ENCODE results near the gene BFAR. TPM values are rescaled to one million over a fixed set of nuclear protein-coding genes. Genes with fewer than 3 reads are reported as not detected.

Gene BFAR
- total and polyA plus RNA-seq, 2 donors (not counting 1 experiment from before 2014, with no cell fraction given) = 30.7 to 72.9 TPM

DNA sequence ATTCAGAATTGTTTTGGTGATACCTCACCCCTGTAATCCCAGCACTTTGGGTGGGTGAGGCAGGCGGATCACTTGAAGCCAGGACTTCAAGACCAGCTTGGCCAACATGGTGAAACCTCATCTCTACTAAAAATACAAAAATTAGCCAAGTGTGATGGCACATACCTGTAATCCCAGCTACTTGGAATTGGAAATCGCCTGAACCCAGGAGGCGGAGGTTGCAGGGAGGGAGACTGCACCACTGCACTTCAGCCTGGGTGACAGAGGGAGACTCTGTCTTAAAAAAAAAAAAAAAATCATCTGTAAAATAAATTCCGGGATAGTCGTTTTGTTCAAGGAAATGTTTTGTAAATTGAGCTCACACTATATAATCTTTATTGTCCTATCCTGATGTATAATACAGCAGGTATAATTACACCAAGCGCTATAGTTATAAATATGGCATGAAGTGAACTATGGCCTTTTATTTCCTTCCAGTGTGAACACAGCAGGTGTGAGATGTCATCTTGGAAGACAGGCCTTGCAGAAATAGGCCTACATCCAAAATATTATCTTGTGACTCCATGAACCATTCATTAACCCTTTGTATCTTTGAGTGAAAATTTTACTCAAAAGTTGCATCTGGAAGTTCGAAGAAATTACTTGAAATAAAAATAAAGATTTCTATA lies 35.9 kb downstream of the BFAR start:
- WGBS (ENCODE audit: insufficient coverage) = 100% methylated on average over 1 of the region's 7 CpGs
- Mint-ChIP-seq H3K4me1 (peaks cover 15% of the 10 kb centered on the region), H3K4me3 (no peak overlapping the region), H3K27ac (no peak overlapping the region), H3K27me3 (no peaks in the 10 kb centered on the region), H3K9me3 (ENCODE audit: insufficient read depth) (no peaks in the 10 kb centered on the region)
- DNase-seq = no peak
- no peak overlapping the region for H3K27ac ChIP-seq (ENCODE audit: low read length in 2 of 2)
- TF ChIP-seq, protein P1, sequence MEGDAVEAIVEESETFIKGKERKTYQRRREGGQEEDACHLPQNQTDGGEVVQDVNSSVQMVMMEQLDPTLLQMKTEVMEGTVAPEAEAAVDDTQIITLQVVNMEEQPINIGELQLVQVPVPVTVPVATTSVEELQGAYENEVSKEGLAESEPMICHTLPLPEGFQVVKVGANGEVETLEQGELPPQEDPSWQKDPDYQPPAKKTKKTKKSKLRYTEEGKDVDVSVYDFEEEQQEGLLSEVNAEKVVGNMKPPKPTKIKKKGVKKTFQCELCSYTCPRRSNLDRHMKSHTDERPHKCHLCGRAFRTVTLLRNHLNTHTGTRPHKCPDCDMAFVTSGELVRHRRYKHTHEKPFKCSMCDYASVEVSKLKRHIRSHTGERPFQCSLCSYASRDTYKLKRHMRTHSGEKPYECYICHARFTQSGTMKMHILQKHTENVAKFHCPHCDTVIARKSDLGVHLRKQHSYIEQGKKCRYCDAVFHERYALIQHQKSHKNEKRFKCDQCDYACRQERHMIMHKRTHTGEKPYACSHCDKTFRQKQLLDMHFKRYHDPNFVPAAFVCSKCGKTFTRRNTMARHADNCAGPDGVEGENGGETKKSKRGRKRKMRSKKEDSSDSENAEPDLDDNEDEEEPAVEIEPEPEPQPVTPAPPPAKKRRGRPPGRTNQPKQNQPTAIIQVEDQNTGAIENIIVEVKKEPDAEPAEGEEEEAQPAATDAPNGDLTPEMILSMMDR (IDR thresholded peaks at IDR 0.05) = no peak
- TF ChIP-seq EZH2 (IDR thresholded peaks at IDR 0.05; ENCODE audit: borderline replicate concordance, insufficient read depth, low read depth, low read length, poor library complexity, severe bottlenecking) = no peak
- H4K20me1 ChIP-seq (ENCODE audit: control insufficient read depth, insufficient read depth, low read length, poor library complexity, severe bottlenecking) = no peaks in the 10 kb centered on the region
- intact Hi-C loops (cut with micrococcal nuclease) = no loop called here
- H3K4me3 ChIP-seq (ENCODE audit: control extremely low read depth in 1 of 5, extremely low read depth in 1 of 5, insufficient read depth in 1 of 5, low read depth in 2 of 5, low read length in 4 of 5) = no peak overlapping the region
- H3K4me2 ChIP-seq (replicated peaks; ENCODE audit: low read depth, low read length, poor library complexity, severe bottlenecking) = no peak overlapping the region
- peaks cover 16 to 44% of the 10 kb centered on the region in 2 experiments for H3K36me3 ChIP-seq (replicated peaks in 1 of 2; ENCODE audit: control extremely low read depth in 1 of 2, control insufficient read depth in 1 of 2, extremely low read depth in 1 of 2, insufficient read depth in 2 of 2, low read length in 1 of 2)
- H3K79me2 ChIP-seq (ENCODE audit: control insufficient read depth, insufficient read depth, low read length) = no peaks in the 10 kb centered on the region
- ChIA-PET POLR2A (no interaction called here), CTCF (no interaction called here)
- H3K27me3 ChIP-seq (replicated peaks in 1 of 4; ENCODE audit: control extremely low read depth in 1 of 4, control insufficient read depth in 3 of 4, insufficient read depth in 4 of 4, low read length in 3 of 4) = no peaks in the 10 kb centered on the region
- no peak overlapping the region for H2AFZ ChIP-seq (ENCODE audit: insufficient read depth, low read depth, low read length, poor library complexity, severe bottlenecking)
- no peaks in the 10 kb centered on the region for H3K9me3 ChIP-seq (ENCODE audit: control extremely low read depth in 1 of 3, control insufficient read depth in 2 of 3, insufficient read depth in 1 of 3, low read length in 2 of 3)
- ATAC-seq (ENCODE audit: low read depth) = no peak
- no peak overlapping the region for H3K9ac ChIP-seq (ENCODE audit: low read length)
- H3K4me1 ChIP-seq (ENCODE audit: control insufficient read depth in 2 of 2, insufficient read depth in 2 of 2, low read length in 2 of 2) = peaks cover 12 to 15% of the 10 kb centered on the region in 2 donors

DNA sequence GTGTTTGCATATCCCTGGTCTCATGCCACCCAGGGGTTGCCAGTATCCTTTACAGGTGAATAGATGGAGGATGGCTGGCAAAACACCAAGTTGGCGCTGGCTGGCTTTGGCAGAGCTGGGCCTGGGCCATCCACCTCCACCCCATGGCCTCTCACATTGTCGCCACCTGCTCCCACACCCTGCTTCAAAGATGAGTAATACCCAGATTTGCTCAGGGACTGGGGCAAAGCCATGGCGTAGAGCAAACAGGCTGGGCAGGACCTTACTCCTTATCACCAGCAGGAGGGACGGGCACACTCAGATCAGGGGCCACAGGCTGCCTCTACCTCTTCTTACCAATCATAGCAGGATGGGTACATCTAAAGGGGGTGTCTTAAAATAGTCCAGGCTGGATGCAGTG lies 37.0 kb downstream of the BFAR start:
- intact Hi-C loops (cut with micrococcal nuclease) = no loop called here
- ChIA-PET POLR2A (no interaction called here), CTCF (no interaction called here)
- Histone ChIP-seq H3K4me3 (ENCODE audit: control extremely low read depth in 1 of 5, extremely low read depth in 1 of 5, insufficient read depth in 1 of 5, low read depth in 2 of 5, low read length in 4 of 5) (no peak overlapping the region), H3K79me2 (ENCODE audit: control insufficient read depth, insufficient read depth, low read length) (no peaks in the 10 kb centered on the region), H3K9ac (ENCODE audit: low read length) (no peak overlapping the region), H4K20me1 (ENCODE audit: control insufficient read depth, insufficient read depth, low read length, poor library complexity, severe bottlenecking) (no peaks in the 10 kb centered on the region), H3K27ac (ENCODE audit: low read length in 2 of 2) (no peak overlapping the region), H2AFZ (ENCODE audit: insufficient read depth, low read depth, low read length, poor library complexity, severe bottlenecking) (no peak overlapping the region), H3K9me3 (ENCODE audit: control extremely low read depth in 1 of 3, control insufficient read depth in 2 of 3, insufficient read depth in 1 of 3, low read length in 2 of 3) (no peaks in the 10 kb centered on the region), H3K4me1 (ENCODE audit: control insufficient read depth in 2 of 2, insufficient read depth in 2 of 2, low read length in 2 of 2) (peaks cover 12 to 15% of the 10 kb centered on the region in 2 donors), H3K27me3 (replicated peaks in 1 of 4; ENCODE audit: control extremely low read depth in 1 of 4, control insufficient read depth in 3 of 4, insufficient read depth in 4 of 4, low read length in 3 of 4) (no peaks in the 10 kb centered on the region), H3K4me2 (replicated peaks; ENCODE audit: low read depth, low read length, poor library complexity, severe bottlenecking) (no peak overlapping the region), H3K36me3 (replicated peaks in 1 of 2; ENCODE audit: control extremely low read depth in 1 of 2, control insufficient read depth in 1 of 2, extremely low read depth in 1 of 2, insufficient read depth in 2 of 2, low read length in 1 of 2) (peaks cover 15 to 35% of the 10 kb centered on the region in 2 experiments)
- 93% methylated on average over 2 of the region's 4 CpGs for WGBS (ENCODE audit: insufficient coverage)
- Mint-ChIP-seq H3K4me3 (no peak overlapping the region), H3K27ac (no peak overlapping the region), H3K4me1 (peaks cover 18% of the 10 kb centered on the region), H3K27me3 (no peaks in the 10 kb centered on the region), H3K9me3 (ENCODE audit: insufficient read depth) (no peaks in the 10 kb centered on the region)
- ATAC-seq (ENCODE audit: low read depth) = no peak
- no peak for TF ChIP-seq EZH2 (IDR thresholded peaks at IDR 0.05; ENCODE audit: borderline replicate concordance, insufficient read depth, low read depth, low read length, poor library complexity, severe bottlenecking)
- TF ChIP-seq, protein P1 (IDR thresholded peaks at IDR 0.05) = no peak
- no peak for DNase-seq

All from B cell (primary cell).